Activated CD8-positive, alpha-beta memory T cell treated with anti-CD3 and anti-CD28 coated beads for 48 hours (primary cell): ENCODE measurements around the gene ZNF283.
"Not testable (repeated sequence)": the region's sequence is repeated elsewhere in the genome, so short reads cannot be mapped to it uniquely, and the experiment has no call there.

ENCODE experiments used
- DNase-seq, 3 experiments: peaks; one replicate each; pipeline ENCODE4 v3.0.0-alpha.2; 2020; ENCODE audit warnings: low read depth in 2 of 3, low spot score in 2 of 3

Gene ZNF283

GRCh38 chr19:43799502-43800142 lies 27.5 kb upstream of the ZNF283 start:
- DNase-seq, result no peak

DNA sequence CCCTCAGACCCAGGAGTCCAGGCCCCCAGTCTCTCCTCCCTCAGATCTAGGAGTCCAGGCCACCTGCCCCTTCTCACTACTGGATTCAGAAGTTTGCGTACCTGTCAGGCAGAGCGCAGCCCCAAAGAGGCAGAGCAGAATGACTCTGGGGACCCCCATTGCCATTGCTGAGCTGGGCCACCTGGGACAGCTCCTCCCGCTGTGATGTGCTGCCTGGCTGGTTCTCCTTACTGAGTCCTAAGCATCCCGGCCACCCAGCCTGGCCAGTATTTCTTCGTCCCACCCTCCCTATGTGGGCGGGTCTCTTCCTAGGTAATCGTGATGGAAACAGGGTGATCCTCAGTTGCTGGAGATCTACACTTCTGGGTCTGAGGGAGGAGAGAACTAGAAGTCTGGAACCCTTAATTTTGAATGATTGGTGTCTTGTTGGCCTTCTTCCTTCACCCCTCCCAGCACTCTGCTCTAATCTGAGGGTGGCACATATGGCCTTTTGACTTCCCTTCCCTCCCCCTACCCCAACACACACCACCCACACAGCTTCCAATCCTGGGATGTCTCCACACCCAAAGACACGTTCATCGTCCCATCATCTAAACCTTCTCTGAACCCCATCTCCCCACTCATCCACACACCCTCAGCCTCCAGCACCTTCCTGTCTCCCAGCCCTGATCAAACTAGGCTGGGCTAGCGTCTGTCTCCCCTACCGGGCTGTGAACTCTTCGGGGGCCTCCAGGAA lies 24.7 kb upstream of the ZNF283 start, which contains the start of gene LYPD5:
TSS of gene LYPD5 (minus strand) at position 232 of the 736 bp plus-strand sequence. CDS start at position 165, 67 bp downstream.
- DNase-seq, result no peak

GRCh38 chr19:43804432-43804831 lies 22.7 kb upstream of the ZNF283 start:
- DNase-seq, result no peak

- not testable (repeated sequence) for DNase-seq
These were observed 20.7 kb upstream of the ZNF283 start for GRCh38 chr19:43806401-43806800.

- DNase-seq, result no peak
These were observed 20.3 kb upstream of the ZNF283 start for GRCh38 chr19:43806848-43807247.

DNA sequence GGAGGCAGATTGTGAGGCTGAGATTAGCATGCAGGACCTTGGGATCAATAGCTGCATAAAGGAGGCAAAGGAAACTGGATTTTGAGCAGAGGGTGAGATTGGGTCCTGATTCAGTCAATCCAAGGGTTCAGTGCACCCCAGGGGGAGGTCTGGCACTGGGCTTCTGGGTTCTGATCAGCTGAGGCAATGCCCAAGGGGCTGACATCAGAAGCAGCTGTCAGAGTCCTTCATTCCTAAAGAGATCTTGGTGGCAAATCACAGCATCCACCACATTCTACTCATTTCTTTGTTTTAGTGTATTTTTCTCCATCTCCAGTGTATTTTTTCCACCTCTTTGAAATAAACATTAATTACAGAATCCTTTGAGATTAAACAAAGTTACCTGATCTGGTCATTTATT lies 19.5 kb upstream of the ZNF283 start:
- no peak for DNase-seq

- DNase-seq, result no peak
These were observed 17.1 kb upstream of the ZNF283 start for GRCh38 chr19:43809762-43810696.

DNA sequence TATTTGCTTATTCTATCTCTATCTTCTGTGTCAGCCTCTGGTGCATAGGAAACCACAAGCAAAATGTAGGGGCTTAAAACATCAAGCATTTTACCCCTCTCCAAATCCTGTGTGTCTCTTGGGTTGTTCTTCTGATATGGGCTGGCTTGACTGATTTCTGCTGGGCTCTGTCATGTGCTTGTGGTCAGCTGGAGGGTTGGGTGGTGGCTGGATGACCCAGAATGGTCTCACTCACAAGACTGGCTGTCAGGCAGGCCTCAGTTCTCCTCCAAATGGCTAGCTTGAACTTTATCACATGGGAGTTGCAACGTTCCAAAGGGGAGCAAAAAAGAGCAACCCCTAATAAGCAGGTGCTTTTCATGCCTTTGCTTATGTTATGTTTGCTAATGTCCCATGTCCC lies 15.3 kb upstream of the ZNF283 start:
- DNase-seq, result no peak

DNA sequence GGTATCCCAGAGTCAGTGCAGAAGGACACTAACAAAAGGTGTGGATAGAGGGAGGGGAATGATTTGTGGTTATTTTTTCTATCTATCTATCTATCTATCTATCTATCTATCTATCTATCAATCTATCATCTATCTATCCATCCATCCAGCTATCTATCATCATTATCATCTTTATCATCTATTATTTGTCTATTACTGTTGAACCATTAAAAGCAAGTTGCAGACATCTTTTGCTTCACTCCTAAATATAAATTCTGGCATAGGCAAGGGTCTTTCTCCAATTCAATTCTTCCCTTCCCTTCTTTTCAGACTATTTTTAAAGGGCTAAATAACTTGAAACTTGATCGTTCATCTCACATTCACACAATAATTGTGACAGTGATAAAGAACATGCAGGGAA lies 14.9 kb upstream of the ZNF283 start:
- DNase-seq, result no peak

DNA sequence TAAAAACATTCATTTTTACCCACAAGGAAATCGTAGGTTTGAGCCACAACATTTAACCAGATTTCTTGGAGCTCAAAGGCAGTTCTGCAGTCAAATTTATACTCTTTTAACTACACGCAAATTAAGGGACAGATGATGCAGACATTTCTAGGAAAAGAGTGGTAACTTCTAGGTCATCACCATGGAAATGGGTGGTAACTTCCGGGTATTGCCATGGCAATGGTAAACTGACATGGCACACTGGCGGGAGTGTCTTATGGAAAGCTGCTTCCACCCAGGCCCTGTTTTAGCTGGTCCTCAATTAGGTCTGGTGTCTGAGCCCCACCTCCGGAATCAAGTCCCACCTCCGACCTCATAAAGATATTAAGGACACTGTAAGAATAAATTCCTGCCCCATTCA lies 14.4 kb upstream of the ZNF283 start:
- no peak for DNase-seq

DNA sequence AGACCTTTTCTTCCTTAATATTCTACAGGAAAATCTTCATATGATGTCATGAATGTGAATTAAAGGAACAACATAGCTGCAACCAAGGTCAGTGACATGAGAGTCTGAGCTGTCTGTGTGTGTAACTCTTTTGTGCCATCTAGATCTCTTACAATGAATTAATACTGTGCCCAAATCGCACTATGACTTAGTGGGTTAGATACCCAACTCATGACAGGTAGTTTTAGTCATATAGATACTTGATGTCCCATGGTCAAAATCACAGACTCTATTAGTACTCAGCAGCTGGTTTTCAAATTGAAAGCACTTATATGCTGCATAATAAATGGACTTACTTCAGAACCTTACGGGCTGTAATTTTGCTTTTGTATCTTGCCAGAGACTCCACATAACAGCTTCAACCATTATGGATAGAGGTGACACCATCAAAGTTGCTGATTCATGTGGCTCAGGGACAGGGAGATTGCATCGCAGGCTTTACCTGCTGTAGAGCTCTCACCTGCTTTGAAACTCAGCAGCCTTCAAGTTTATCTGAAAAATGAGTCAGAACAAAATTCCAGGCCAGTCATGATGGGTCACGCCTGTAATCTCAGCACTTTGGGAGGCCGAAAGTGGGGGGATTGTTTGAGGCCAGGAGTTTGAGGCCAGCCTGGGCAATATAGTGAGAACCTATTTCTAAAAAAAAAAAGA lies 12.3 kb upstream of the ZNF283 start:
- DNase-seq, result no peak

- not testable (repeated sequence) for DNase-seq
These were observed 9.7 kb upstream of the ZNF283 start for GRCh38 chr19:43817454-43817853.

DNA sequence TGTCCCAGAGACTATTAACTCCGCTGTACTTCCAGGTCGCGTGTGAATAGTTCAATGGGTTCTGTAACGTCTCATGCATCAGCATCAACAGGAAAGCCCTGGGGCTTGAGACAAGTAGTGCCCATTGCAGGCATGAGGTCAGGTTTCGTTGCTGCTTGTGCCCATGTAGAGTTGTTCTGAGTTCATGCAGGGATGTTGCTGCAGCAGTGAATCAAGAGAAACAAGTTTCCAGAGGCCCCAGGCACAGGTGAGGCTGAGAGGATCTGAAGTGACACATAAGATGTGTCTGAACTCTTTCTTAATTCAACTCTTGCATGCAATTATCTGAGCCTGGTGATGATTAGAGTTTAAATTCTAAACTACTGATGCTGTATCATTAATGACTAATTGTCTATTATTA lies 8.6 kb upstream of the ZNF283 start:
- no peak for DNase-seq

GRCh38 chr19:43820098-43820883 lies 6.8 kb upstream of the ZNF283 start:
- no peak for DNase-seq

DNA sequence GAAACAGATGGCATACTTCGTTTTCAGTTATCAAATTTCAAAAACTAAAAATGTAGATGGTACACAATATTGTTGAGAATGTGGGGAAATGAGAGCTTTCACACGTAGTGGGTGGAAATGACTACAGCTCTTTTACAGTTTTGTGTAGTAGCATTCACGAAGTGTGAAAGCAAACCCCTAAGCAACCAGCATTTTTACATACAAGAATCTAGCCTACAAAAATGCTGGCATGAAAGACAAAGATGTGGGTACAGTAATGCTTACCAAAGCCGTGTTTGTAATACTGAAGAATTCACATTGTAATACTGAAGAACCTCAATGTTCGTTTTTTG lies 6.3 kb upstream of the ZNF283 start:
- DNase-seq, result no peak

- not testable (repeated sequence) for DNase-seq
These were observed 3.3 kb upstream of the ZNF283 start for GRCh38 chr19:43823856-43824255.

- DNase-seq, result not testable (repeated sequence)
These were observed 2.5 kb upstream of the ZNF283 start for GRCh38 chr19:43824572-43824971.

- no peak for DNase-seq
These were observed 12.0 kb downstream of the ZNF283 start for GRCh38 chr19:43839139-43839538.

DNA sequence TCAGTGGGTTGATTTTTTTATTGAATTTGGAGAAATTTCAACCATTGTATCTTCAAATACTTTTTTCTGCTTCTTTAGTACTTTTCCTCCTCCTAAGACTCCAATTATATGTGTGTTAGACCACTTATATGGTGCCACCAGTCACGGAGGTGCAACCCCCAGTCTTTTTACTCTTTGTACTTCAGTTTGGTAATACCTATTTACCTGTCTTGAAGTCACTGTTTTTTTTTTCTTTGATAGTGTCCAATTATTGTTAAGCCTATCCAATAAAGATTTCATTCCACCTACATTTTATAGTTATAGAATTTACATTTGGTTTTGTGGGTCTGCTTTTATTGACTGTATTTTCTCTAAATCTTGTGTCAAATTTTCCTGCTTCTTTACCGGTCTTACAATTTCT lies 14.9 kb downstream of the ZNF283 start:
- DNase-seq, result no peak

DNA sequence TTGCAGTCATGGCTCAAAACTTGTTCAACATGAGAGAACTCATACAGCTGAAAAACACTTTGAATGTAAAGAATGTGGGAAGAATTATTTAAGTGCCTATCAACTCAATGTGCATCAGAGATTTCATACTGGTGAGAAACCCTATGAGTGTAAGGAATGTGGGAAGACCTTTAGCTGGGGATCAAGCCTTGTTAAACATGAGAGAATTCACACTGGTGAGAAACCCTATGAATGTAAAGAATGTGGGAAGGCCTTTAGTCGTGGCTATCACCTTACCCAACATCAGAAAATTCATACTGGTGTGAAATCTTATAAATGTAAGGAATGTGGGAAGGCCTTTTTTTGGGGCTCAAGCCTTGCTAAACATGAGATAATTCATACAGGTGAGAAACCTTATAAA lies 20.1 kb downstream of the ZNF283 start:
- DNase-seq, result no peak
